WTC11 (cell line): ENCODE measurements around the gene HOXC4.
"Not testable (repeated sequence)": the region's sequence is repeated elsewhere in the genome, so short reads cannot be mapped to it uniquely, and the experiment has no call there.

Experiments
- ZNF138 ChIP-seq: sonication (generic); formaldehyde crosslinking; conservative IDR thresholded peaks from 2 replicates; pipeline ENCODE4 v1.8.1; 2022; ENCODE audit warnings: mild to moderate bottlenecking, moderate library complexity, missing genetic modification reagents
- TF ChIP-seq, protein P1 (sequence below): sonication (generic); formaldehyde crosslinking; conservative IDR thresholded peaks from 2 replicates; pipeline ENCODE4 v1.8.1; 2022; ENCODE audit warnings: mild to moderate bottlenecking, missing genetic modification reagents

GRCh38 chr12:54088011-54088410, 34.4 kb downstream of the HOXC4 start:
- TF ChIP-seq ZNF138 (CRISPR knock-in tag), result not testable (repeated sequence)
- TF ChIP-seq, protein P1, sequence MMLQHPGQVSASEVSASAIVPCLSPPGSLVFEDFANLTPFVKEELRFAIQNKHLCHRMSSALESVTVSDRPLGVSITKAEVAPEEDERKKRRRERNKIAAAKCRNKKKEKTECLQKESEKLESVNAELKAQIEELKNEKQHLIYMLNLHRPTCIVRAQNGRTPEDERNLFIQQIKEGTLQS, result not testable (repeated sequence)
